ENCODE data around the gene AR. TPM values are rescaled to one million over a fixed set of nuclear protein-coding genes. Genes with fewer than 3 reads are reported as not detected.

AR gene
- total and polyA plus RNA-seq, 9 of the 15 experiments (the other 6 are each of a cell fraction or from before 2014, with no cell fraction given): 0.01 to 0.04 (median 0.01) TPM; not detected in 6

DNA sequence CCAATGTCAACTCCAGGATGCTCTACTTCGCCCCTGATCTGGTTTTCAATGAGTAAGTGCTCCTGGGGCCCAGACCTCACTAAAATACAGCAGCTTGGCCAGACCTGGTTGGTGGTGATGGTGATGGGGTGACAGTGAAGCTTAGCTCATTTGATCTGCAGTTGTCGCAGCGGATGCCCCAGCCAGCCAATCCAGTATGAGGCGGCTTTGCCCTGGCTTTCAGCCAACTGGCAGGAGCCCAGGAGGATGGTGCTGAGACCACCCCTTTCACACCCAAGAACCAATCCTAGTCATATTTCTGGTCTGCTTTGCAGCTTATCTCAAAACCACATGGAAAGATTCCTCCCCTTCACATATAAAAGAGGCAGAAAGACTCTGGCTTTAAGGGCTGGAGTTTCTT is 173.8 kb downstream of the AR start:
- H3K9me3 ChIP-seq (replicated peaks; ENCODE audit: control insufficient read depth, insufficient read depth, low read depth, low read length): no peaks in the 10 kb centered on the region
- no peak overlapping the region for H2AFZ ChIP-seq (ENCODE audit: low read depth, low read length)
- CTCF ChIA-PET (ENCODE audit: low intra/inter-chr PET ratio): no interaction called here
- POLR2A ChIA-PET: no interaction called here
- DNase-seq (ENCODE audit: extremely low read depth in 1 of 4, low spot score in 3 of 4): peak in 1 of 4 experiments; percentile 0
- intact Hi-C loops (cut with micrococcal nuclease) (no loop called here), in situ Hi-C loops (cut with MboI) (no loop called here)
- BruUV-seq (replicated peaks): no TSS peak
- no peak for FAIRE-seq
- no peak for ATAC-seq
- no peak overlapping the region for H3K4me2 ChIP-seq (ENCODE audit: insufficient read depth, low read length)
- H3K36me3 ChIP-seq (ENCODE audit: control insufficient read depth, insufficient read depth, low read length): no peaks in the 10 kb centered on the region
- no peak overlapping the region for H3K9ac ChIP-seq (ENCODE audit: insufficient read depth in 1 of 2, low read depth in 2 of 2, low read length in 2 of 2)
- no peak overlapping the region for H3K27ac ChIP-seq (ENCODE audit: extremely low read depth, low read depth, low read length)
- H3K4me1 ChIP-seq (replicated peaks in 1 of 2; ENCODE audit: control insufficient read depth in 2 of 2, insufficient read depth in 2 of 2, low read length in 2 of 2): no peaks in the 10 kb centered on the region
- H4K20me1 ChIP-seq (replicated peaks; ENCODE audit: control insufficient read depth, insufficient read depth, low read length): no peaks in the 10 kb centered on the region
- H3K9me1 ChIP-seq (ENCODE audit: control insufficient read depth, insufficient read depth, low read length): no peaks in the 10 kb centered on the region
- no peak overlapping the region for H3K4me3 ChIP-seq
- no peaks in the 10 kb centered on the region for H3K27me3 ChIP-seq (ENCODE audit: control insufficient read depth in 2 of 2, insufficient read depth in 2 of 2, low read length in 2 of 2)
- 21% methylated on average over 4 of the region's 4 CpGs for WGBS (ENCODE audit: insufficient coverage, low coverage, missing lambda C conversion rate)
- no peak for TF ChIP-seq U2AF2 (optimal IDR thresholded peaks at IDR 0.05; ENCODE audit: low read depth, low read length)
- TF ChIP-seq NFIC (IDR thresholded peaks at IDR 0.05): peak; percentile 44
- no peaks in the 10 kb centered on the region for H3K79me2 ChIP-seq (ENCODE audit: control insufficient read depth, insufficient read depth, low read length)

DNA sequence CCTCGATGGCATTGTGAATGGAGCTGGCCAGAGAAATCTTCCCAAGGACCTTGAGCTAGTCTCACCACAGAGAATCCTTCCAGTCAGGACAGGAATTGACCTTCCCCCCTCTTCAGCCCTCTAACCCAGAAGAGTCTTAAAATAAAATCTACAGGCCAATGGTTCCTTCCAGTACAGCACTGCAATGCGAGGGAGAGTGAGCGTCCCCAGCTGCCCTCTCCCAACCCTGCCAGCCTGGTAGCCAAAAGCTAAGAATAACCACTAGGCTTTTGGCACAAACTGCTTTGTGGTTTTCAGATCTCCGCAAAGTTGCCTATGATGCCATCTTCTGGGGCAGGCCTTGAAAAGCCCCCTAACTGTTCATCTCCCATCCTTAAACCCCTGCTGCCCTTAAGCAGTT is 175.1 kb downstream of the AR start:
- POLR2A ChIA-PET: no interaction called here
- 6% methylated on average over 4 of the region's 4 CpGs for WGBS (ENCODE audit: insufficient coverage, low coverage, missing lambda C conversion rate)
- FAIRE-seq: no peak
- TF ChIP-seq AFF4 (CRISPR knock-in tag; IDR thresholded peaks at IDR 0.05): no peak
- no peak for TF ChIP-seq CREBBP (IDR thresholded peaks at IDR 0.05; ENCODE audit: low read depth, low read length)
- TF ChIP-seq MAFK (IDR thresholded peaks at IDR 0.05; ENCODE audit: low read length): no peak
- TF ChIP-seq NCOA4 (IDR thresholded peaks at IDR 0.05; ENCODE audit: partially characterized antibody): no peak
- TF ChIP-seq MYBL2 (IDR thresholded peaks at IDR 0.05; ENCODE audit: low read depth): no peak
- TF ChIP-seq MYBL2 (CRISPR knock-in tag; IDR thresholded peaks at IDR 0.05; ENCODE audit: borderline replicate concordance): no peak
- TF ChIP-seq SMAD3 (CRISPR knock-in tag; conservative IDR thresholded peaks at IDR 0.05): no peak
- TF ChIP-seq ZNF311 (CRISPR knock-in tag; IDR thresholded peaks at IDR 0.05): no peak
- TF ChIP-seq ZNF644 (tag; IDR thresholded peaks at IDR 0.05; ENCODE audit: low read depth): no peak
- no peak for TF ChIP-seq NR1H2 (CRISPR knock-in tag; IDR thresholded peaks at IDR 0.05)
- no peak for TF ChIP-seq ZNF143 (CRISPR knock-in tag; IDR thresholded peaks at IDR 0.05)
- no peak for TF ChIP-seq ZBTB1 (CRISPR knock-in tag; IDR thresholded peaks at IDR 0.05; ENCODE audit: borderline replicate concordance, low read depth)
- TF ChIP-seq HCFC1 (IDR thresholded peaks at IDR 0.05; ENCODE audit: low read depth, low read length): no peak

More for the DNA sequence above, 175.1 kb downstream of the AR start:
- Histone ChIP-seq H3K9me1 (ENCODE audit: control insufficient read depth, insufficient read depth, low read length) (no peaks in the 10 kb centered on the region), H3K4me2 (ENCODE audit: insufficient read depth, low read length) (no peak overlapping the region), H4K20me1 (replicated peaks; ENCODE audit: control insufficient read depth, insufficient read depth, low read length) (no peaks in the 10 kb centered on the region), H3K27me3 (ENCODE audit: control insufficient read depth in 2 of 2, insufficient read depth in 2 of 2, low read length in 2 of 2) (no peaks in the 10 kb centered on the region), H3K36me3 (ENCODE audit: control insufficient read depth, insufficient read depth, low read length) (no peaks in the 10 kb centered on the region), H3K27ac (ENCODE audit: extremely low read depth, low read depth, low read length) (no peak overlapping the region), H3K9ac (ENCODE audit: insufficient read depth in 1 of 2, low read depth in 2 of 2, low read length in 2 of 2) (no peak overlapping the region), H3K4me3 (no peak overlapping the region), H3K9me3 (replicated peaks; ENCODE audit: control insufficient read depth, insufficient read depth, low read depth, low read length) (no peaks in the 10 kb centered on the region), H2AFZ (ENCODE audit: low read depth, low read length) (no peak overlapping the region), H3K79me2 (ENCODE audit: control insufficient read depth, insufficient read depth, low read length) (no peaks in the 10 kb centered on the region), H3K4me1 (replicated peaks in 1 of 2; ENCODE audit: control insufficient read depth in 2 of 2, insufficient read depth in 2 of 2, low read length in 2 of 2) (no peaks in the 10 kb centered on the region)
- no peak for ATAC-seq
- CTCF ChIA-PET (ENCODE audit: low intra/inter-chr PET ratio): no interaction called here
- in situ Hi-C loops (cut with MboI): no loop called here
- BruUV-seq (replicated peaks): no TSS peak
- intact Hi-C loops (cut with micrococcal nuclease): no loop called here
- no peak for DNase-seq (ENCODE audit: extremely low read depth in 1 of 4, low spot score in 3 of 4)

All from K562 (cell line).